ENCODE measurements around the gene ROGDI. TPM values are rescaled to one million over a fixed set of nuclear protein-coding genes. Genes with fewer than 3 reads are reported as not detected.

Gene ROGDI
- polyA plus RNA-seq, 2 of the 4 experiments (the other 2 are of a cell fraction) = 7.2 to 15.1 TPM

DNA sequence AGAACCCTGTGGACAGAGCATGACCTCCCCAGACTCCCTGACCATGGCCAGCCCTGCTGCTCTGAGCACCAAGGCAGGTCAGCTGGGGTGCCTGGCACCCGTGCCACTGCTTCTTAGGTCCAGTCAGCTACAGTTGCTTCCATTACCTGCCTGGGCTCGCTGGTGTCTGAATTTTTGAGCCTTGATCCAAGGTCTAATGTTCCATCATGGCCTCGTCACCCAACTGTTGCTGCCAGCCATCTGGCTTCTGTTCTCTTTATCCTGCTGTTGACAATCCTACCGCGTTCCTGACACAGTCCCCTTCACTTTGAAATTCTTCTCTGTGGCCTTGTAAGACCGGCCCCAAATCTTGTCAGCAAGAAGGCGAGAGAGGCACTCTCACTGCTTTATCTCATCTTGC, 28.0 kb upstream of the ROGDI start:
- Histone ChIP-seq H3K4me1 (no peaks in the 10 kb centered on the region), H3K27ac (no peak overlapping the region), H3K4me2 (no peak overlapping the region), H3K4me3 (no peak overlapping the region), H3K9me3 (no peaks in the 10 kb centered on the region)
- ChIA-PET POLR2A (no interaction called here), CTCF (interaction anchor here (0.6 to 1.2 kb wide), 2 partner anchors 16 to 42 kb away, joined by 3 read pairs; partner anchors contain the start of genes GLYR1 and UBN1)
- 92% methylated on average over 7 of the region's 7 CpGs for WGBS (ENCODE audit: missing lambda C conversion rate)
- DNase-seq (ENCODE audit: low read depth in 1 of 2, low spot score in 1 of 2) = no peak
- TF ChIP-seq FOSB (CRISPR knock-in tag; IDR thresholded peaks at IDR 0.05) (no peak), FOXS1 (CRISPR knock-in tag; IDR thresholded peaks at IDR 0.05) (no peak), FOSL2 (IDR thresholded peaks at IDR 0.05) (no peak), FOSL2 (CRISPR knock-in tag; IDR thresholded peaks at IDR 0.05) (no peak), JUNB (IDR thresholded peaks at IDR 0.05) (no peak), EP300 (IDR thresholded peaks at IDR 0.05) (no peak), CHD2 (IDR thresholded peaks at IDR 0.05; ENCODE audit: low read length, partially characterized antibody) (no peak), CEBPB (IDR thresholded peaks at IDR 0.05) (no peak), TP53 (CRISPR knock-in tag; IDR thresholded peaks at IDR 0.05) (no peak), ZNF302 (CRISPR knock-in tag; IDR thresholded peaks at IDR 0.05) (no peak), TFCP2L1 (CRISPR knock-in tag; IDR thresholded peaks at IDR 0.05) (no peak)
- TF ChIP-seq, protein P1, sequence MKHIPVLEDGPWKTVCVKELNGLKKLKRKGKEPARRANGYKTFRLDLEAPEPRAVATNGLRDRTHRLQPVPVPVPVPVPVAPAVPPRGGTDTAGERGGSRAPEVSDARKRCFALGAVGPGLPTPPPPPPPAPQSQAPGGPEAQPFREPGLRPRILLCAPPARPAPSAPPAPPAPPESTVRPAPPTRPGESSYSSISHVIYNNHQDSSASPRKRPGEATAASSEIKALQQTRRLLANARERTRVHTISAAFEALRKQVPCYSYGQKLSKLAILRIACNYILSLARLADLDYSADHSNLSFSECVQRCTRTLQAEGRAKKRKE (CRISPR knock-in tag; IDR thresholded peaks at IDR 0.05; ENCODE audit: low read depth) = no peak
- TF ChIP-seq, protein P2, sequence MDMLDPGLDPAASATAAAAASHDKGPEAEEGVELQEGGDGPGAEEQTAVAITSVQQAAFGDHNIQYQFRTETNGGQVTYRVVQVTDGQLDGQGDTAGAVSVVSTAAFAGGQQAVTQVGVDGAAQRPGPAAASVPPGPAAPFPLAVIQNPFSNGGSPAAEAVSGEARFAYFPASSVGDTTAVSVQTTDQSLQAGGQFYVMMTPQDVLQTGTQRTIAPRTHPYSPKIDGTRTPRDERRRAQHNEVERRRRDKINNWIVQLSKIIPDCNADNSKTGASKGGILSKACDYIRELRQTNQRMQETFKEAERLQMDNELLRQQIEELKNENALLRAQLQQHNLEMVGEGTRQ (IDR thresholded peaks at IDR 0.05) = no peak
- TF ChIP-seq, protein P3, sequence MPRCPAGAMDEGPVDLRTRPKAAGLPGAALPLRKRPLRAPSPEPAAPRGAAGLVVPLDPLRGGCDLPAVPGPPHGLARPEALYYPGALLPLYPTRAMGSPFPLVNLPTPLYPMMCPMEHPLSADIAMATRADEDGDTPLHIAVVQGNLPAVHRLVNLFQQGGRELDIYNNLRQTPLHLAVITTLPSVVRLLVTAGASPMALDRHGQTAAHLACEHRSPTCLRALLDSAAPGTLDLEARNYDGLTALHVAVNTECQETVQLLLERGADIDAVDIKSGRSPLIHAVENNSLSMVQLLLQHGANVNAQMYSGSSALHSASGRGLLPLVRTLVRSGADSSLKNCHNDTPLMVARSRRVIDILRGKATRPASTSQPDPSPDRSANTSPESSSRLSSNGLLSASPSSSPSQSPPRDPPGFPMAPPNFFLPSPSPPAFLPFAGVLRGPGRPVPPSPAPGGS (IDR thresholded peaks at IDR 0.05) = no peak
- TF ChIP-seq, protein P4, sequence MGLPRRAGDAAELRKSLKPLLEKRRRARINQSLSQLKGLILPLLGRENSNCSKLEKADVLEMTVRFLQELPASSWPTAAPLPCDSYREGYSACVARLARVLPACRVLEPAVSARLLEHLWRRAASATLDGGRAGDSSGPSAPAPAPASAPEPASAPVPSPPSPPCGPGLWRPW (IDR thresholded peaks at IDR 0.05) = no peak
- FAIRE-seq = no peak
- no peak for ATAC-seq

DNA sequence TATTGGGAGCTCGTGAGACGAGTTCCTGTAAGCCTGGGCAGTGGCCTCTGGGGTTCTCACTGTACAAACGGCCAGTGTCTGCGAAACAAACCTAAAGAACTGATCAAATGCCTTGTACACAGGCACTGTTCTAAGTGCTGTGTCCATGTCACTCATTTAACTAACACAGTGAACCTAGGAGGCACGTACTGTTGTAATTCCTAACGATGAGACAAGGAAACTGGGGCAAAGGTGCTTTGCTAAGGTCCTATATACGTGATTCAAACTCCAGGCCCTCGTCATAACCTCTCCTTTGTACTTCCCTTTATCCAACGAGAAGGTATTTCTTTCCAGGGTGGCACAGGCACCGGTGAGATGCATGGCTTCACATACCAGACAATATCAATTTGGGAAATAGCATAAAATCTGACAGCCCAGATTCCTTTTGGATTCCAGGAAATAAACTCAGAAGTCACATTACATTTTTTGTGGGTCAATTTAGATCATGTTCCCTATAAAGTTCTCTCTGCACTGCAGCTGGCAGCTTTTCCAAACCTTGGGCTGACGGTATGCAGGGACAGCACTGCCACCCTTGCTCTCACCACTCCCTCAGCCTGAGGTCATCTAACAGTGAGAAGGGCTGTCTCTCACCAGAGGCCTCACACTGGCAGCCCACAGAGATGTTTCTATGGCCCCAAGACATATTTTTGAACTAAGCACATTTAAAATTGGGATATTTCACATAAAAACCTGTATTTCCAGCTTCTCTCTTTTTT, 26.3 kb upstream of the ROGDI start:
- H3K4me1 ChIP-seq = no peaks in the 10 kb centered on the region
- H3K4me3 ChIP-seq = no peak overlapping the region
- 90% methylated on average over 11 of the region's 11 CpGs for WGBS (ENCODE audit: missing lambda C conversion rate)
- FAIRE-seq = no peak
- TF ChIP-seq, protein P5, sequence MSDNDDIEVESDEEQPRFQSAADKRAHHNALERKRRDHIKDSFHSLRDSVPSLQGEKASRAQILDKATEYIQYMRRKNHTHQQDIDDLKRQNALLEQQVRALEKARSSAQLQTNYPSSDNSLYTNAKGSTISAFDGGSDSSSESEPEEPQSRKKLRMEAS (IDR thresholded peaks at IDR 0.05) = no peak
- TF ChIP-seq HOXA7 (CRISPR knock-in tag; IDR thresholded peaks at IDR 0.05) = no peak
- TF ChIP-seq NR3C1 (IDR thresholded peaks at IDR 0.05) = no peak
- no peak for TF ChIP-seq TFCP2L1 (CRISPR knock-in tag; IDR thresholded peaks at IDR 0.05)
- no peak for TF ChIP-seq FOSB (CRISPR knock-in tag; IDR thresholded peaks at IDR 0.05)
- TF ChIP-seq HDAC2 (IDR thresholded peaks at IDR 0.05) = no peak
- TF ChIP-seq JUNB (IDR thresholded peaks at IDR 0.05) = no peak
- TF ChIP-seq POLR2A (IDR thresholded peaks at IDR 0.05; ENCODE audit: low read length) = no peak
- no peak for TF ChIP-seq HEYL (CRISPR knock-in tag; IDR thresholded peaks at IDR 0.05)
- ATAC-seq = no peak
- H3K9me3 ChIP-seq = no peaks in the 10 kb centered on the region
- no peak overlapping the region for H3K4me2 ChIP-seq
- no peak for DNase-seq (ENCODE audit: low read depth in 1 of 2, low spot score in 1 of 2)
- no peak overlapping the region for H3K27ac ChIP-seq
- ChIA-PET CTCF (interaction anchor here (0.8 to 1.0 kb wide), 2 partner anchors 8 to 128 kb away, joined by 3 to 5 read pairs; no protein-coding TSS in a partner anchor), POLR2A (no interaction called here)

DNA sequence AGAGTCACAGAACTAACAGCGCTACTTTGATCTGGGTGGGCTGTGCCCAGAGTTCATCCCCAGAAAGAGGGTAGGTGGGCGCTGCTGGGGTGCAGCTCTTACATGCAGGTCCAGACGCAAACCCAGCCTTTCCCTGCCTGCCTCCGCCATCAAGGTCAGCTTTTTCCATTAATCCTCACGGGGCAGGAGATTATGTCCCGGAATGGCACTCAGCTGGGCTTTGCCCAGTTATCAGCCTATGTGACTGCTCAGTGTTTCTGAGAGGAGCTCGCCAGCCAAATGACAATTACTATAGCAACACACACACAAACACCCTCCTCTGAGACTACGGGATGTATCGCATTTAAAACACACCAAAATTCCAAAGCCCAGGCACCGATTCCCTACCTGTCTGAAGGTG, 24.5 kb upstream of the ROGDI start:
- CTCF ChIA-PET = interaction anchor here (0.6 to 2.2 kb wide), 4 partner anchors 109 to 424 kb away, joined by 3 to 9 read pairs (median 4); partner anchors contain the start of gene PPL
- WGBS (ENCODE audit: missing lambda C conversion rate) = 90% methylated on average over 8 of the region's 10 CpGs
- Histone ChIP-seq H3K4me1 (no peaks in the 10 kb centered on the region), H3K4me3 (no peak overlapping the region), H3K4me2 (no peak overlapping the region), H3K9me3 (no peaks in the 10 kb centered on the region), H3K27ac (no peak overlapping the region)
- ATAC-seq (no peak), DNase-seq (ENCODE audit: low read depth in 1 of 2, low spot score in 1 of 2) (no peak), FAIRE-seq (no peak)
- no peak for TF ChIP-seq KDM1A (IDR thresholded peaks at IDR 0.05; ENCODE audit: low read depth)
- no peak for TF ChIP-seq TP53 (CRISPR knock-in tag; IDR thresholded peaks at IDR 0.05)
- TF ChIP-seq NFE2L2 (conservative IDR thresholded peaks at IDR 0.05; ENCODE audit: low read length) = no peak
- no peak for TF ChIP-seq MYC (IDR thresholded peaks at IDR 0.05; ENCODE audit: borderline replicate concordance, low read length)
- TF ChIP-seq JUN (IDR thresholded peaks at IDR 0.05) = no peak
- no peak for TF ChIP-seq EHMT2 (IDR thresholded peaks at IDR 0.05; ENCODE audit: low read depth)
- POLR2A ChIA-PET = no interaction called here

All from A549 (cell line).